Tibial nerve (tissue), 4 donors: Measurements from ENCODE around the gene ARHGAP44. TPM values are rescaled to one million over a fixed set of nuclear protein-coding genes. Genes with fewer than 3 reads are reported as not detected.

ENCODE experiments used
- DNase-seq, 2 donors: peaks; one replicate each; pipeline ENCODE4 v3.0.0-alpha.2; 2019; ENCODE audit warnings: low spot score in 2 of 2
- H3K27ac ChIP-seq, 4 donors: fragments of 200-600 bp; sonication (generic) in 3 of 4; one replicate each; pipeline ENCODE4 v1.5.1; 2017 to 2019; ENCODE audit warnings: mild to moderate bottlenecking in 1 of 4
- H3K27me3 ChIP-seq, 2 donors: fragments of 200-600 bp; sonication (generic) in 1 of 2; one replicate each; pipeline versions ENCODE4 v1.5.1 to v1.6.0; 2017 to 2019
- H3K36me3 ChIP-seq, 3 donors: fragments of 200-600 bp; sonication (generic); one replicate each; pipeline ENCODE4 v1.5.1; 2018 to 2019
- H3K4me1 ChIP-seq, 4 donors: fragments of 200-600 bp; sonication (generic) in 3 of 4; one replicate each; pipeline ENCODE4 v1.5.1; 2017 to 2019
- H3K4me3 ChIP-seq, 4 donors: fragments of 200-600 bp; sonication (generic) in 3 of 4; one replicate each; pipeline ENCODE4 v1.5.1; 2017 to 2019; ENCODE audit warnings: mild to moderate bottlenecking in 1 of 4, moderate library complexity in 1 of 4
- H3K9me3 ChIP-seq, 4 donors: fragments of 200-600 bp; sonication (generic) in 3 of 4; one replicate each; pipeline ENCODE4 v1.5.1; 2017 to 2019
- EP300 ChIP-seq, 2 donors: sonication (generic); formaldehyde crosslinking; IDR thresholded peaks; one replicate each; pipeline ENCODE4 v1.6.1; 2017; ENCODE audit warnings: antibody characterized with exemption in 2 of 2, mild to moderate bottlenecking in 1 of 2
- POLR2A ChIP-seq, 2 donors: fragments of 450-650 bp; IDR thresholded peaks; one replicate each; pipeline ENCODE4 v1.6.1; 2017; ENCODE audit warnings: antibody characterized with exemption in 2 of 2, mild to moderate bottlenecking in 2 of 2, moderate library complexity in 2 of 2
- WGBS, 2 donors: methylation state at CpG; one replicate each; pipeline ENCODE4 v1.1.5; 2018; 5-methylcytosine and 5-hydroxymethylcytosine counted together
- small RNA-seq: library from RNA; depleted of rRNA; stranded (forward); fragments of <200 nt; gene quantifications from one replicate; pipeline ENCODE3, GENCODE V24; 2016
- total RNA-seq, 4 donors: library from RNA; depleted of rRNA; stranded (reverse); fragments of >200 nt; gene quantifications; one replicate each; pipeline ENCODE4 v1.1.0, GENCODE V29; 2016
- TF ChIP-seq, protein P1 (sequence below), 5 experiments: fragments of 200-600 bp in 3 of 5; fragments of 450-650 bp in 2 of 5; sonication (generic) in 3 of 5; IDR thresholded peaks; one replicate each; pipeline ENCODE4 v1.5.1; 2016 to 2019; ENCODE audit warnings: antibody characterized with exemption in 5 of 5, mild to moderate bottlenecking in 3 of 5, moderate library complexity in 2 of 5

ARHGAP44 gene
- total RNA-seq, 4 donors from 2014 or later: 1.6 to 4.6 (median 2.7) TPM

DNA sequence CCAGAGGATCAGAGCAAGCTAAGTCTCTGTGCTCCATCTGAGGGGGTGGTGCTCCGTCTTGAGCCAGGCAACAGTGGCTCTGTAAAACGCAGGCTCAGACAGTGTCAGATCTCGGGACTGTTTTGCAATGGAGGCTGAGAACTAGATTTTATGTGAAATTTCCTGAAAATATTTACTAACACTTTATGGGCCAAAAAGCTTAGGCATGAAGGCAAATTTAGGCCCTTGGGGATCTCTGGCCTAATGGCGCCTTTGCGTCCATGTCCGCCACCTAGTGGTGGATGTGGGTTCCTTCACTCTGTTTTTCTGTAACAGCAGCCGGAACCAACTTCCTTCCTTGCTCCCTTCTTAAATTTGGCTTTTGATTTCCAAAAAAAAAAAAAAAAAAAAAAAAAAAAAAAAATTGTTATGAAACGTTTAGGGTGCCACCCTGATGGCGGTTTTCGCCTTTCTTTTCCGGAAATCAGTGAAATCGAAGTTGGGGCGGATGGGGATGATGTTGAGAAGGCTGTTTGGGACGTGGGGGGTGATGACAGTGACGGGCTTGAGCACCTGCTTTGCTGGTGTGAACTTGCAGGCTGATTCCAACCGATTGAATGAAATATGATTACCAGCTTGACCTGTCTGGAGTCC is 242.5 kb downstream of the ARHGAP44 start:
- DNase-seq: peak in 1 of 2 donors; percentile 45
- Histone ChIP-seq H3K4me3 (no peak overlapping the region), H3K36me3 (no peaks in the 10 kb centered on the region), H3K9me3 (peaks cover 0 to 21% (median 0%) of the 10 kb centered on the region in 4 donors), H3K27ac (no peak overlapping the region), H3K27me3 (no peaks in the 10 kb centered on the region), H3K4me1 (peaks cover 0 to 6% (median 0%) of the 10 kb centered on the region in 4 donors)
- 52 to 56% methylated on average over 16 of the region's 16 CpGs for WGBS, 2 donors
- TF ChIP-seq POLR2A (IDR thresholded peaks at IDR 0.05): no peak
- TF ChIP-seq EP300 (IDR thresholded peaks at IDR 0.05): no peak
- TF ChIP-seq, protein P1, sequence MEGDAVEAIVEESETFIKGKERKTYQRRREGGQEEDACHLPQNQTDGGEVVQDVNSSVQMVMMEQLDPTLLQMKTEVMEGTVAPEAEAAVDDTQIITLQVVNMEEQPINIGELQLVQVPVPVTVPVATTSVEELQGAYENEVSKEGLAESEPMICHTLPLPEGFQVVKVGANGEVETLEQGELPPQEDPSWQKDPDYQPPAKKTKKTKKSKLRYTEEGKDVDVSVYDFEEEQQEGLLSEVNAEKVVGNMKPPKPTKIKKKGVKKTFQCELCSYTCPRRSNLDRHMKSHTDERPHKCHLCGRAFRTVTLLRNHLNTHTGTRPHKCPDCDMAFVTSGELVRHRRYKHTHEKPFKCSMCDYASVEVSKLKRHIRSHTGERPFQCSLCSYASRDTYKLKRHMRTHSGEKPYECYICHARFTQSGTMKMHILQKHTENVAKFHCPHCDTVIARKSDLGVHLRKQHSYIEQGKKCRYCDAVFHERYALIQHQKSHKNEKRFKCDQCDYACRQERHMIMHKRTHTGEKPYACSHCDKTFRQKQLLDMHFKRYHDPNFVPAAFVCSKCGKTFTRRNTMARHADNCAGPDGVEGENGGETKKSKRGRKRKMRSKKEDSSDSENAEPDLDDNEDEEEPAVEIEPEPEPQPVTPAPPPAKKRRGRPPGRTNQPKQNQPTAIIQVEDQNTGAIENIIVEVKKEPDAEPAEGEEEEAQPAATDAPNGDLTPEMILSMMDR (IDR thresholded peaks at IDR 0.05): peak; percentile 37 to 83 (median 61)

DNA sequence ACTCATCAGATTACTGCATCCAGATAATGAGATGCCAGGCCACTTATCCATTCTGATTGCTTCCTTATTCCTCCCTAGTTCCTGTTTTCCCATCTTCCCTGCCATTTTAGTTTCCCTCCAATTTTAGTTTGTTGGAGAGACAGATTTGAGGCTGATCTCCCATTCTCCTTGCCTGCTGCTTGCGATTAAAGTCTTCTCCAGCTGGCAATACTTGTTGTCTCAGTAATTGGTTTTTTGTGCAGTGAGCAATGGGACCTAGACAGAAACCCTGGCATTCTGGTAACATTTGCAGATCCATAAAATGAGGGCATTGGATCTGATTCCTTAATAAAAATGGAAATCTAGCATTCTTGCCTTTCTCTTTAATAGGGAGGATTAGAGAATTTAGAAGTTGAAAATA is 246.1 kb downstream of the ARHGAP44 start:
- no peaks in the 10 kb centered on the region for H3K27me3 ChIP-seq
- 94 to 98% methylated on average over 1 of the region's 1 CpG for WGBS, 2 donors
- no peak overlapping the region for H3K27ac ChIP-seq
- H3K36me3 ChIP-seq: no peaks in the 10 kb centered on the region
- peaks cover 0 to 6% (median 0%) of the 10 kb centered on the region in 4 donors for H3K4me1 ChIP-seq
- DNase-seq: no peak
- H3K4me3 ChIP-seq: no peak overlapping the region
- no peak for TF ChIP-seq POLR2A (IDR thresholded peaks at IDR 0.05)
- TF ChIP-seq, protein P1 (IDR thresholded peaks at IDR 0.05): no peak
- no peak for TF ChIP-seq EP300 (IDR thresholded peaks at IDR 0.05)
- H3K9me3 ChIP-seq: peaks cover 0 to 27% (median 0%) of the 10 kb centered on the region in 4 donors

DNA sequence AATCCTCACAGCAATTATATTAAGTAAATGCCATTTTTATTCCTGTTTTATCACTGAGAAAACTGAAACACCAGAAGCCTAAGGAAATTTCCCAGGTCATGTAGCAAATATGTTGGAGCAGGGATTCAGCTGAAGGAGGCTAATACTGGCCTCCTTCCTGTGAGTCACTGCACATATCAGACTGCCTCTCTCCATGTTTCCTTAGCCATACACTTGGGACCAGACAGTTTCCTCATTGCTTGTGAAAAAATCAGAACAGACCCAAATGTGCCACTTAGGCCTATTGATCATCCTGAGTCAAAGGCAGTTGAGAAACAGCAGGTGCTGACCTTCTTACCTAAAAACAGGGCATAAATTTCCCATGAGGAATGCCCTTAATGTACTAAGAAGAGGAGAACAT is 247.5 kb downstream of the ARHGAP44 start:
- peaks cover 0 to 27% (median 0%) of the 10 kb centered on the region in 4 donors for H3K9me3 ChIP-seq
- H3K27me3 ChIP-seq: peaks cover 0 to 4% of the 10 kb centered on the region in 2 donors
- no peak for DNase-seq
- no peak overlapping the region for H3K27ac ChIP-seq
- H3K4me1 ChIP-seq: no peaks in the 10 kb centered on the region
- no peak overlapping the region for H3K4me3 ChIP-seq
- H3K36me3 ChIP-seq: no peaks in the 10 kb centered on the region
- TF ChIP-seq EP300 (IDR thresholded peaks at IDR 0.05): no peak
- TF ChIP-seq, protein P1 (IDR thresholded peaks at IDR 0.05): no peak
- TF ChIP-seq POLR2A (IDR thresholded peaks at IDR 0.05): no peak

DNA sequence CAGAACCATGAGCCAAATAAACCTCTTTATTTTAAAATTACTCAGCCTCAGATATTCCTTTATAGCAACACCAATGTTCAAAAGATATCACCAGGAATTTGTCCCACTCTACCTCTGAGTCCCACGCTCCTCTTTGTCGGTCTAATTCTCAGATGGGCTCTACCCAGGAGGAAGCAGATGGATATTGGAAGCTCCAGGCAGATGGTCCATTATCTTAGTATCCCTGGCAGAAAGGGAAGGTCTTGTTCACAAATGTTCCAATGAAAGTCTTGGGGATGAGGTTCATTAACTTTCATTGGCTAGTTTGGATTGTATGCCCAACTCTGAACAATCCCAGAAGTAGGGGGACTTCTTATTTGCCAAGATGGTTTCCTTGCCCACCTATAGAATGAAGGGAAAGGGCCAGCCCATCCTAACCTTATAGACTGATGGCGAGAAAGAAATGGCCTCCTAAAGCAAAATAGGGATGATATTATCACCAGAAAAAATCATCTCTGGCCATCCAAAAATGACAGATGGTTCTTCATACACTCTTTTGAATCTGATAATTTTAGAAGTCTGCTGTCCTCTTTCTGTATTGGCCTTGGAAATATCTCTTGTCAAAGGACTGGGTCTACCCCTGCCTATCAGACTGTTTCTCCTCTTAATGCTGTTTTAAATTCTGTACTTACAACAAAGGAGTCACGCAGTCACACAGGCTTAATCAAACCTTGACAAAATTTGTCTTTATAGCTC is 249.8 kb downstream of the ARHGAP44 start:
- Histone ChIP-seq H3K4me1 (no peaks in the 10 kb centered on the region), H3K36me3 (no peaks in the 10 kb centered on the region), H3K27me3 (peaks cover 0 to 10% of the 10 kb centered on the region in 2 donors), H3K9me3 (peaks cover 0 to 27% (median 0%) of the 10 kb centered on the region in 4 donors), H3K27ac (no peak overlapping the region), H3K4me3 (no peak overlapping the region)
- WGBS, 2 donors: 91 to 93% methylated on average over 4 of the region's 4 CpGs
- DNase-seq: no peak
- TF ChIP-seq EP300 (IDR thresholded peaks at IDR 0.05) (no peak), POLR2A (IDR thresholded peaks at IDR 0.05) (no peak)
- TF ChIP-seq, protein P1 (IDR thresholded peaks at IDR 0.05): no peak

Small RNA genes within 50 kb of the gene (small RNA-seq; reads per million reads assigned to genes)
- not detected for gene MIR1269B

Other genes with a start within 250 kb of the ARHGAP44 start
- 10 to 100 TPM in 2 of 4 donors, 1 to 10 TPM in 1, under 1 TPM in 1; 0.63 to 12.2 (median 7.1) TPM for gene MYOCD, start 123.6 kb upstream of the ARHGAP44 start, total RNA-seq
- 10 to 100 TPM; 48.5 to 86.7 (median 67.4) TPM for gene ELAC2, start 228.5 kb downstream of the ARHGAP44 start, total RNA-seq